K562 (cell line): ENCODE measurements around the gene CERS1. TPM values are rescaled to one million over a fixed set of nuclear protein-coding genes. Genes with fewer than 3 reads are reported as not detected.
A peak's percentile ranks its signal among the peaks of the same experiment; 100 is the strongest.

ENCODE experiments used
- ATAC-seq: fragments of 200-7000 bp; cut with Tn5 transposase; 3 replicates; pipeline ENCODE4 v1.9.1; 2020; ENCODE audit warnings: moderate library complexity
- BruUV-seq: library from RNA; stranded (reverse); fragments of 400-500 nt; replicated peaks from 2 replicates; lab custom pipeline; 2021; lab: Mats Ljungman, UMichigan
- CTCF ChIA-PET: fragments of 300-600 bp; formaldehyde crosslinking; extraction: SDS; loops from one replicate; lab custom pipeline; 2021; ENCODE audit warnings: low intra/inter-chr PET ratio; lab: Yijun Ruan, JAX
- POLR2A ChIA-PET: fragments of 300-600, 350-650 bp; sonication (Branson Sonifier 250); formaldehyde crosslinking; extraction: SDS; loops from one replicate; lab custom pipeline; 2021; ENCODE audit warnings: antibody characterized with exemption, inconsistent platforms; lab: Yijun Ruan, JAX
- DNase-seq, 4 experiments: peaks; one replicate each; pipeline versions ENCODE4 v3.0.0 to v3.0.0-alpha.2; 2011 to 2018; ENCODE audit warnings: low spot score in 3 of 4, mixed read lengths in 3 of 4; ENCODE audit errors: extremely low read depth in 1 of 4
- FAIRE-seq: peaks from 2 replicates; lab custom pipeline; 2011; peaks lifted over from hg19 to GRCh38; lab: Jason Lieb, UNC
- H2AFZ ChIP-seq: 2 replicates; pipeline ENCODE4 v1.6.0; 2011; ENCODE audit warnings: low read depth, low read length, control low read depth, inconsistent platforms
- H3K27ac ChIP-seq: fragments of 200-600 bp; 3 replicates; pipeline ENCODE4 v1.8.0; 2011; ENCODE audit warnings: low read depth, mild to moderate bottlenecking, control low read depth, inconsistent platforms, low read length, moderate library complexity, mixed read lengths; ENCODE audit errors: extremely low read depth
- H3K27me3 ChIP-seq, 2 experiments: fragments of 300-600 bp in 1 of 2; 2 replicates in 1 of 2; 3 replicates in 1 of 2; pipeline versions ENCODE4 v1.6.0 to v1.8.0; 2011; ENCODE audit warnings: inconsistent platforms in 2 of 2, low read length in 2 of 2, mild to moderate bottlenecking in 1 of 2, mixed read lengths in 1 of 2, moderate library complexity in 1 of 2; ENCODE audit not compliant: control insufficient read depth in 2 of 2, insufficient read depth in 2 of 2
- H3K36me3 ChIP-seq: fragments of 300-600 bp; 3 replicates; pipeline ENCODE4 v1.8.0; 2011; ENCODE audit warnings: mild to moderate bottlenecking, low read length, inconsistent platforms; ENCODE audit not compliant: control insufficient read depth, insufficient read depth
- H3K4me1 ChIP-seq, 2 experiments: fragments of 200-600 bp in 1 of 2; replicated peaks in 1 of 2; 2 replicates in 1 of 2; 3 replicates in 1 of 2; pipeline versions ENCODE4 v1.5.1 to v1.8.0; 2011; ENCODE audit warnings: inconsistent platforms in 2 of 2, low read length in 2 of 2, mild to moderate bottlenecking in 1 of 2, mixed read lengths in 1 of 2, moderate library complexity in 1 of 2; ENCODE audit not compliant: control insufficient read depth in 2 of 2, insufficient read depth in 2 of 2
- H3K4me2 ChIP-seq: 2 replicates; pipeline ENCODE4 v1.6.1; 2011; ENCODE audit warnings: low read length, control low read depth, inconsistent platforms, mixed read lengths; ENCODE audit not compliant: insufficient read depth
- H3K4me3 ChIP-seq: fragments of 200-600 bp; sonication (generic), shearing (Covaris generic); 2 replicates; pipeline ENCODE4 v1.5.1; 2016; ENCODE audit warnings: control low read depth, inconsistent platforms
- H3K79me2 ChIP-seq: fragments of 200-600 bp; 3 replicates; pipeline ENCODE4 v1.8.0; 2011; ENCODE audit warnings: low read length, inconsistent platforms; ENCODE audit not compliant: control insufficient read depth, insufficient read depth
- H3K9ac ChIP-seq, 2 experiments: 2 replicates each; pipeline versions ENCODE4 v1.6.0 to v1.6.1; 2011; ENCODE audit warnings: low read depth in 2 of 2, low read length in 2 of 2, control low read depth in 1 of 2, inconsistent platforms in 1 of 2, mild to moderate bottlenecking in 1 of 2, mixed read lengths in 1 of 2; ENCODE audit not compliant: insufficient read depth in 1 of 2
- H3K9me1 ChIP-seq: one replicate; pipeline ENCODE4 v1.6.0; 2011; ENCODE audit warnings: inconsistent platforms, mild to moderate bottlenecking, low read length, moderate library complexity; ENCODE audit not compliant: control insufficient read depth, insufficient read depth
- H3K9me3 ChIP-seq: replicated peaks from 2 replicates; pipeline ENCODE4 v1.5.1; 2011; ENCODE audit warnings: low read depth, low read length, inconsistent platforms; ENCODE audit not compliant: control insufficient read depth, insufficient read depth
- H4K20me1 ChIP-seq: replicated peaks from 2 replicates; pipeline ENCODE4 v1.6.1; 2011; ENCODE audit warnings: low read length, inconsistent platforms, mixed read lengths; ENCODE audit not compliant: control insufficient read depth, insufficient read depth
- CHCHD3 ChIP-seq: fragments of 250-450 bp; sonication (Bioruptor Pico); IDR thresholded peaks from 2 replicates; pipeline ENCODE4 v2.1.2; 2022; ENCODE audit warnings: mild to moderate bottlenecking
- CREB1 ChIP-seq, 2 experiments: sonication (generic) in 1 of 2; formaldehyde crosslinking in 1 of 2; IDR thresholded peaks; 2 replicates each; pipeline versions ENCODE4 v1.6.1 to v1.8.0; 2012 to 2022; ENCODE audit warnings: inconsistent platforms in 1 of 2, mild to moderate bottlenecking in 1 of 2, missing genetic modification reagents in 1 of 2, moderate library complexity in 1 of 2
- EP300 ChIP-seq: IDR thresholded peaks from 2 replicates; pipeline ENCODE4 v1.6.1; 2012; ENCODE audit warnings: low read length, improper control_type of control experiment
- POLR2G ChIP-seq: fragments of 200-400 bp; formaldehyde crosslinking; IDR thresholded peaks from 2 replicates; pipeline ENCODE4 v1.6.1; 2017; ENCODE audit warnings: low read depth, mild to moderate bottlenecking, antibody characterized with exemption, low read length, moderate library complexity
- PTBP1 ChIP-seq: fragments of 200-400 bp; formaldehyde crosslinking; IDR thresholded peaks from 2 replicates; pipeline ENCODE4 v1.6.1; 2017; ENCODE audit warnings: low read depth, low read length
- RCOR1 ChIP-seq, 2 experiments: IDR thresholded peaks; 2 replicates each; pipeline ENCODE4 v1.6.1; 2012; ENCODE audit warnings: low read depth in 2 of 2, low read length in 2 of 2, borderline replicate concordance in 1 of 2, improper control_type of control experiment in 1 of 2
- RNF2 ChIP-seq: sonication (generic); IDR thresholded peaks from 2 replicates; pipeline ENCODE4 v1.6.1; 2016
- SAP30 ChIP-seq: fragments of 200-600 bp; sonication (generic); IDR thresholded peaks from 2 replicates; pipeline ENCODE4 v1.6.1; 2012; ENCODE audit warnings: borderline replicate concordance, low read depth, mild to moderate bottlenecking, moderate library complexity, low read length, control low read depth, inconsistent platforms; ENCODE audit not compliant: insufficient read depth, poor library complexity, severe bottlenecking
- SIRT6 ChIP-seq: IDR thresholded peaks from one replicate; pipeline ENCODE4 v1.6.1; 2012; ENCODE audit warnings: low read depth, mild to moderate bottlenecking, control low read depth, inconsistent platforms, low read length, moderate library complexity
- SMARCA4 ChIP-seq: fragments of 450-650 bp; IDR thresholded peaks from 2 replicates; pipeline ENCODE4 v1.6.1; 2016
- ZFP36 ChIP-seq: fragments of 150-350 bp; IDR thresholded peaks from 2 replicates; pipeline ENCODE4 v1.6.1; 2018; ENCODE audit warnings: low read length, low read depth; ENCODE audit not compliant: partially characterized antibody
- ZFPM2 ChIP-seq: fragments of 250-450 bp; sonication (Bioruptor Pico); IDR thresholded peaks from 2 replicates; pipeline ENCODE4 v1.5.1; 2022; ENCODE audit warnings: mild to moderate bottlenecking
- ZNF224 ChIP-seq: sonication (generic); formaldehyde crosslinking; IDR thresholded peaks from 2 replicates; pipeline ENCODE4 v1.8.0; 2022; ENCODE audit warnings: mild to moderate bottlenecking, missing genetic modification reagents
- ZNF695 ChIP-seq: fragments of 450-650 bp; formaldehyde crosslinking; IDR thresholded peaks from 2 replicates; pipeline ENCODE4 v1.4.0; 2020; ENCODE audit warnings: mild to moderate bottlenecking, moderate library complexity
- WGBS: fragments of 100-300 bp; shearing (Covaris generic); methylation state at CpG from one replicate; pipeline ENCODE4 v1.1.6; 2016; ENCODE audit warnings: low coverage, mixed read lengths; ENCODE audit not compliant: insufficient coverage; ENCODE audit errors: missing lambda C conversion rate; 5-methylcytosine and 5-hydroxymethylcytosine counted together
- in situ Hi-C: fragments of 300-500 bp; cut with MboI; formaldehyde crosslinking; loops from 4 replicates; pipeline ENCODE4 v1.15.0; 2018; ENCODE audit warnings: inconsistent platforms, mixed read lengths
- intact Hi-C: fragments of 100-400 bp; cut with micrococcal nuclease; formaldehyde crosslinking; loops from 2 replicates; pipeline ENCODE4 v1.14.2; 2022
- polyA plus RNA-seq, 8 experiments: library from polyadenylated mRNA; depleted of rRNA in 4 of 8; stranded (reverse) in 5 of 8; unstranded in 3 of 8; fragments of >200 nt; fragmentation: Nextera tagmentation in 2 of 8; fragmentation: Illumina TruSeq in 1 of 8; extraction: Ambion mirVana in 2 of 8; extraction: Trizol in 1 of 8; gene quantifications; 2 replicates each; pipeline versions ENCODE4 v1.2.1 to v1.2.3, GENCODE V29; 2011 to 2014; ENCODE audit warnings: inconsistent platforms in 1 of 8, missing spikeins in 1 of 8
- total RNA-seq, 7 experiments: library from RNA; depleted of rRNA in 6 of 7; stranded (reverse); fragments of >200 nt in 6 of 7; fragmentation: Illumina TruSeq in 2 of 7; extraction: Trizol in 2 of 7; gene quantifications; 2 replicates each; pipeline versions ENCODE4 v1.2.1 to v1.2.3, GENCODE V29; 2011 to 2021; ENCODE audit warnings: low replicate concordance in 1 of 7
- TF ChIP-seq, protein P1 (sequence below): fragments of 200-800 bp; sonication (Bioruptor generic); IDR thresholded peaks from 2 replicates; pipeline ENCODE4 v1.6.1; 2017; ENCODE audit warnings: missing genetic modification characterization, missing compliant biosample characterization
- TF ChIP-seq, protein P2 (sequence below): sonication (generic); formaldehyde crosslinking; IDR thresholded peaks from 2 replicates; pipeline ENCODE4 v1.8.0; 2022; ENCODE audit warnings: mild to moderate bottlenecking, missing genetic modification reagents, borderline replicate concordance
- TF ChIP-seq, protein P3 (sequence below): sonication (generic); formaldehyde crosslinking; IDR thresholded peaks from 2 replicates; pipeline ENCODE4 v1.8.0; 2022; ENCODE audit warnings: missing genetic modification reagents, mild to moderate bottlenecking, moderate library complexity, borderline replicate concordance

Gene CERS1
- total and polyA plus RNA-seq, 9 of the 15 experiments (the other 6 are each of a cell fraction or from before 2014, with no cell fraction given), result 0.33 to 1.5 (median 0.86) TPM; not detected in 2

DNA sequence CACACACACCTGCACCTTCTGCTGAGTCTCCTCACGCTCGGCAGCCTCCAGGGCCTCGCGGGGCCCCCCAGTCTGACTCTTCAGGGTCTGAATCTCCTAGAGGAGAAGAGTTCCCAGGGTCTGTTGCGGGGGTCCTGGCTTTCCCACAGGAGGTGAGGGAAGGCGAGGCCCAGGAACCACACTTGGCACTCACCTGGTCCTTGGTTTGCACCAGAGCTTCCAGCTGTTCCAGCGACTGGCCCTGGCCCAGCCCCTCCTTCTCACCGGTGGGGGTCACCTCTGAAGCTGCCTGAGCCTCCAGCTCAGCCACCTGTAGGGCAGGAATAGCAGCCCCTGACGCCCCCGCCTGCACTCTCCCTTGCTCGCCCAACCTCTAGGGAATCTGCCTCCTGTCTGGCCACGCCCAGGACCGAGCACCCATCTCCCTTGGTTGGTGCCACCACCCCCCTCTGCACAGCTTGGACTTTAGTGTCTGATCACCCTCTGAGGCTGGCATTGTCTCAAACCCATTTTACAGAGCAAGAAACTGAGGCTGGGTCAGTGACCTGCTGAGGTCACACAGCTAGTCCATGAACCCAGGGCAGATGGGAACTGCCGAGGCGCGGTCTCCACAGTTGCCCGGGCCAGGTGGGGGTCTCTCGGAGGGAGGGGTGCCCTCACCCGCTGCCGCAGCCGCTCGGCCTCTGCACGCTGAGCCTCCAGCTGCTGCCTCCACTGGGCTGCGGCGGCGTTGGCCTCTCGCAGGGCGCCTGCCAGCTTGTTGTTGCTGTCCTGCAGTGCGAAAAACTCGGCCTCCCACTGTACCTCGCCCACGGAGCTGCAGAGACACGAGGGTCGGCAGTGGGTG is 35.6 kb upstream of the CERS1 start:
- FAIRE-seq (no peak), ATAC-seq (no peak), DNase-seq (no peak)
- ChIA-PET CTCF (no interaction called here), POLR2A (interaction anchor here (4.6 kb wide), 1 partner anchor 12 kb away, joined by 34 read pairs; the partner anchor contains the start of genes COPE and DDX49)
- no peak overlapping the region for H3K4me3 ChIP-seq
- H3K4me2 ChIP-seq, result no peak overlapping the region
- no peaks in the 10 kb centered on the region for H3K27me3 ChIP-seq
- no peak overlapping the region for H3K27ac ChIP-seq
- BruUV-seq, result no TSS peak
- H3K9me1 ChIP-seq, result peaks cover 2% of the 10 kb centered on the region
- no peaks in the 10 kb centered on the region for H3K9me3 ChIP-seq
- no peaks in the 10 kb centered on the region for H3K79me2 ChIP-seq
- H3K9ac ChIP-seq, result peak overlapping the region in 1 of 2 experiments; percentile 73; a peak in 1 of 4 replicates
- H3K4me1 ChIP-seq, result peaks cover 5 to 28% of the 10 kb centered on the region in 2 experiments; a peak in 4 of 5 replicates
- peaks cover 15% of the 10 kb centered on the region; the same call in 1 of the 3 replicates for H3K36me3 ChIP-seq
- in situ Hi-C loops, result no loop called here
- H2AFZ ChIP-seq, result no peak overlapping the region
- H4K20me1 ChIP-seq, result 0 out of 2 replicates have a peak, but pooled peaks cover 3% of the 10 kb centered on the region
- WGBS, result 34% methylated on average over 19 of the region's 34 CpGs
- intact Hi-C loops, result no loop called here
- TF ChIP-seq, protein P1, sequence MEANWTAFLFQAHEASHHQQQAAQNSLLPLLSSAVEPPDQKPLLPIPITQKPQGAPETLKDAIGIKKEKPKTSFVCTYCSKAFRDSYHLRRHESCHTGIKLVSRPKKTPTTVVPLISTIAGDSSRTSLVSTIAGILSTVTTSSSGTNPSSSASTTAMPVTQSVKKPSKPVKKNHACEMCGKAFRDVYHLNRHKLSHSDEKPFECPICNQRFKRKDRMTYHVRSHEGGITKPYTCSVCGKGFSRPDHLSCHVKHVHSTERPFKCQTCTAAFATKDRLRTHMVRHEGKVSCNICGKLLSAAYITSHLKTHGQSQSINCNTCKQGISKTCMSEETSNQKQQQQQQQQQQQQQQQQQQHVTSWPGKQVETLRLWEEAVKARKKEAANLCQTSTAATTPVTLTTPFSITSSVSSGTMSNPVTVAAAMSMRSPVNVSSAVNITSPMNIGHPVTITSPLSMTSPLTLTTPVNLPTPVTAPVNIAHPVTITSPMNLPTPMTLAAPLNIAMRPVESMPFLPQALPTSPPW (CRISPR knock-in tag), result no peak
- TF ChIP-seq, protein P2, sequence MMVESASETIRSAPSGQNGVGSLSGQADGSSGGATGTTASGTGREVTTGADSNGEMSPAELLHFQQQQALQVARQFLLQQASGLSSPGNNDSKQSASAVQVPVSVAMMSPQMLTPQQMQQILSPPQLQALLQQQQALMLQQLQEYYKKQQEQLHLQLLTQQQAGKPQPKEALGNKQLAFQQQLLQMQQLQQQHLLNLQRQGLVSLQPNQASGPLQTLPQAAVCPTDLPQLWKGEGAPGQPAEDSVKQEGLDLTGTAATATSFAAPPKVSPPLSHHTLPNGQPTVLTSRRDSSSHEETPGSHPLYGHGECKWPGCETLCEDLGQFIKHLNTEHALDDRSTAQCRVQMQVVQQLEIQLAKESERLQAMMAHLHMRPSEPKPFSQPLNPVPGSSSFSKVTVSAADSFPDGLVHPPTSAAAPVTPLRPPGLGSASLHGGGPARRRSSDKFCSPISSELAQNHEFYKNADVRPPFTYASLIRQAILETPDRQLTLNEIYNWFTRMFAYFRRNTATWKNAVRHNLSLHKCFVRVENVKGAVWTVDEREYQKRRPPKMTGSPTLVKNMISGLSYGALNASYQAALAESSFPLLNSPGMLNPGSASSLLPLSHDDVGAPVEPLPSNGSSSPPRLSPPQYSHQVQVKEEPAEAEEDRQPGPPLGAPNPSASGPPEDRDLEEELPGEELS (CRISPR knock-in tag), result no peak
- 0 out of 2 replicates have a peak, but pooled peaks have one; percentile 52 for TF ChIP-seq PTBP1
- TF ChIP-seq RNF2, result no peak
- TF ChIP-seq POLR2G, result peak; percentile 47
- no peak for TF ChIP-seq ZNF695
- TF ChIP-seq EP300, result no peak
- TF ChIP-seq SMARCA4, result no peak
- TF ChIP-seq, protein P3, sequence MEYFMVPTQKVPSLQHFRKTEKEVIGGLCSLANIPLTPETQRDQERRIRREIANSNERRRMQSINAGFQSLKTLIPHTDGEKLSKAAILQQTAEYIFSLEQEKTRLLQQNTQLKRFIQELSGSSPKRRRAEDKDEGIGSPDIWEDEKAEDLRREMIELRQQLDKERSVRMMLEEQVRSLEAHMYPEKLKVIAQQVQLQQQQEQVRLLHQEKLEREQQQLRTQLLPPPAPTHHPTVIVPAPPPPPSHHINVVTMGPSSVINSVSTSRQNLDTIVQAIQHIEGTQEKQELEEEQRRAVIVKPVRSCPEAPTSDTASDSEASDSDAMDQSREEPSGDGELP (CRISPR knock-in tag), result peak; percentile 43; the same call in 1 of the 2 replicates
- no peak for TF ChIP-seq SIRT6
- TF ChIP-seq RCOR1 (IDR thresholded peaks at IDR 0.05; ENCODE audit: borderline replicate concordance in 1 of 2, low read depth in 2 of 2, low read length in 2 of 2), result 0 out of 4 replicates have a peak, but pooled peaks of 1 of the 2 experiments have one; percentile 21
- no peak for TF ChIP-seq CHCHD3
- no peak for TF ChIP-seq SAP30
- no peak for TF ChIP-seq ZFPM2 (CRISPR knock-in tag)
- TF ChIP-seq CREB1 (IDR thresholded peaks at IDR 0.05), result no peak
- TF ChIP-seq CREB1 (CRISPR knock-in tag; IDR thresholded peaks at IDR 0.05), result 0 out of 2 replicates have a peak, but pooled peaks have one; percentile 43
- no peak for TF ChIP-seq ZNF224 (CRISPR knock-in tag)
- no peak for TF ChIP-seq ZFP36
